HEK293 (cell line): ENCODE measurements around the gene FBXW2.

Source experiments
- CTCF ChIA-PET: fragments of 350-600 bp; formaldehyde crosslinking; extraction: SDS; loops from one replicate; lab custom pipeline; 2021; ENCODE audit warnings: antibody characterized with exemption; lab: Yijun Ruan, JAX
- POLR2A ChIA-PET: fragments of 300-600 bp; formaldehyde crosslinking; extraction: SDS; loops from one replicate; lab custom pipeline; 2020; ENCODE audit warnings: antibody characterized with exemption, inconsistent platforms; lab: Yijun Ruan, JAX
- H3K27ac ChIP-seq: fragments of 200-500 bp; sonication (Bioruptor generic); 2 replicates; pipeline ENCODE4 v1.5.1; 2014; ENCODE audit warnings: low read depth, low read length, control low read depth, inconsistent platforms; ENCODE audit errors: extremely low read depth
- H3K36me3 ChIP-seq, 2 experiments: fragments of 200-500 bp in 1 of 2; sonication (Bioruptor generic) in 1 of 2; 1 replicate in 1 of 2; 2 replicates in 1 of 2; pipeline ENCODE4 v1.5.1; 2014 to 2017; ENCODE audit warnings: inconsistent platforms in 2 of 2, low read length in 2 of 2; ENCODE audit not compliant: control insufficient read depth in 2 of 2, insufficient read depth in 1 of 2
- H3K4me1 ChIP-seq: fragments of 200-500 bp; sonication (Bioruptor generic); 2 replicates; pipeline ENCODE4 v1.5.1; 2014; ENCODE audit warnings: mild to moderate bottlenecking, low read length, inconsistent platforms; ENCODE audit not compliant: control insufficient read depth, insufficient read depth
- H3K4me3 ChIP-seq: 2 replicates; pipeline ENCODE4 v1.5.1; 2011; ENCODE audit warnings: low read depth, mild to moderate bottlenecking, control low read depth, low read length, moderate library complexity
- H3K9me3 ChIP-seq: fragments of 200-500 bp; sonication (Bioruptor generic); 2 replicates; pipeline ENCODE4 v1.5.1; 2014; ENCODE audit warnings: low read depth, low read length, inconsistent platforms; ENCODE audit not compliant: control insufficient read depth, insufficient read depth
- OVOL3 ChIP-seq: fragments of 450-650 bp; formaldehyde crosslinking; IDR thresholded peaks from 2 replicates; pipeline ENCODE4 v1.5.1; 2016; ENCODE audit warnings: missing biosample characterization, missing genetic modification characterization
- SP2 ChIP-seq: fragments of 450-650 bp; formaldehyde crosslinking; IDR thresholded peaks from 2 replicates; pipeline ENCODE4 v1.5.1; 2016; ENCODE audit warnings: missing biosample characterization, missing genetic modification characterization
- ZBTB1 ChIP-seq: fragments of 450-650 bp; formaldehyde crosslinking; IDR thresholded peaks from 2 replicates; pipeline ENCODE4 v1.5.1; 2016; ENCODE audit warnings: missing biosample characterization, missing genetic modification characterization
- ZNF155 ChIP-seq: fragments of 450-650 bp; formaldehyde crosslinking; IDR thresholded peaks from 2 replicates; pipeline ENCODE4 v1.5.1; 2016; ENCODE audit warnings: missing biosample characterization, missing genetic modification characterization
- ZNF174 ChIP-seq: fragments of 450-650 bp; formaldehyde crosslinking; IDR thresholded peaks from 2 replicates; pipeline ENCODE4 v1.5.0; 2017; ENCODE audit warnings: missing biosample characterization, mild to moderate bottlenecking, missing genetic modification characterization
- ZNF175 ChIP-seq: fragments of 450-650 bp; formaldehyde crosslinking; IDR thresholded peaks from 2 replicates; pipeline ENCODE4 v1.5.1; 2016; ENCODE audit warnings: missing biosample characterization, missing genetic modification characterization
- ZNF2 ChIP-seq: fragments of 450-650 bp; formaldehyde crosslinking; IDR thresholded peaks from 2 replicates; pipeline ENCODE4 v1.5.1; 2016; ENCODE audit warnings: missing biosample characterization, missing genetic modification characterization
- ZNF211 ChIP-seq: fragments of 450-650 bp; formaldehyde crosslinking; IDR thresholded peaks from 2 replicates; pipeline ENCODE4 v1.5.1; 2016; ENCODE audit warnings: low read depth, missing biosample characterization, missing genetic modification characterization
- ZNF24 ChIP-seq: fragments of 450-650 bp; formaldehyde crosslinking; IDR thresholded peaks from 2 replicates; pipeline ENCODE4 v1.5.1; 2016; ENCODE audit warnings: missing biosample characterization, missing genetic modification characterization
- ZNF266 ChIP-seq: fragments of 450-650 bp; formaldehyde crosslinking; IDR thresholded peaks from 2 replicates; pipeline ENCODE4 v1.5.1; 2016; ENCODE audit warnings: missing biosample characterization, missing genetic modification characterization, low read depth
- ZNF433 ChIP-seq: fragments of 450-650 bp; formaldehyde crosslinking; IDR thresholded peaks from 2 replicates; pipeline ENCODE4 v1.5.1; 2016; ENCODE audit warnings: missing biosample characterization, missing genetic modification characterization, low read depth
- ZNF629 ChIP-seq: fragments of 450-650 bp; formaldehyde crosslinking; IDR thresholded peaks from 2 replicates; pipeline ENCODE4 v1.5.1; 2017; ENCODE audit warnings: missing biosample characterization, missing genetic modification characterization
- ZNF843 ChIP-seq: fragments of 450-650 bp; formaldehyde crosslinking; IDR thresholded peaks from 2 replicates; pipeline ENCODE4 v1.5.1; 2016; ENCODE audit warnings: missing biosample characterization, missing genetic modification characterization
- ZSCAN16 ChIP-seq: fragments of 450-650 bp; formaldehyde crosslinking; IDR thresholded peaks from 2 replicates; pipeline ENCODE4 v1.5.1; 2016; ENCODE audit warnings: missing biosample characterization, missing genetic modification characterization
- TF ChIP-seq, protein P1 (sequence below): fragments of 450-650 bp; formaldehyde crosslinking; IDR thresholded peaks from 2 replicates; pipeline ENCODE4 v1.5.0; 2017; ENCODE audit warnings: missing biosample characterization, missing genetic modification characterization, borderline replicate concordance
- TF ChIP-seq, protein P2 (sequence below): fragments of 450-650 bp; formaldehyde crosslinking; IDR thresholded peaks from 2 replicates; pipeline ENCODE4 v1.5.1; 2016; ENCODE audit warnings: missing biosample characterization, missing genetic modification characterization, low read depth
- TF ChIP-seq, protein P3 (sequence below): fragments of 450-650 bp; formaldehyde crosslinking; IDR thresholded peaks from 2 replicates; pipeline ENCODE4 v1.5.1; 2016; ENCODE audit warnings: missing biosample characterization, missing genetic modification characterization
- TF ChIP-seq, protein P4 (sequence below): fragments of 450-650 bp; formaldehyde crosslinking; IDR thresholded peaks from 2 replicates; pipeline ENCODE4 v1.5.1; 2016; ENCODE audit warnings: missing biosample characterization, missing genetic modification characterization
- TF ChIP-seq, protein P5 (sequence below): fragments of 450-650 bp; formaldehyde crosslinking; IDR thresholded peaks from 2 replicates; pipeline ENCODE4 v1.5.1; 2016; ENCODE audit warnings: missing biosample characterization, missing genetic modification characterization
- TF ChIP-seq, protein P6 (sequence below): fragments of 450-650 bp; IDR thresholded peaks from 2 replicates; pipeline ENCODE4 v1.5.1; 2018; ENCODE audit warnings: missing biosample characterization, missing genetic modification characterization

FBXW2 gene

DNA sequence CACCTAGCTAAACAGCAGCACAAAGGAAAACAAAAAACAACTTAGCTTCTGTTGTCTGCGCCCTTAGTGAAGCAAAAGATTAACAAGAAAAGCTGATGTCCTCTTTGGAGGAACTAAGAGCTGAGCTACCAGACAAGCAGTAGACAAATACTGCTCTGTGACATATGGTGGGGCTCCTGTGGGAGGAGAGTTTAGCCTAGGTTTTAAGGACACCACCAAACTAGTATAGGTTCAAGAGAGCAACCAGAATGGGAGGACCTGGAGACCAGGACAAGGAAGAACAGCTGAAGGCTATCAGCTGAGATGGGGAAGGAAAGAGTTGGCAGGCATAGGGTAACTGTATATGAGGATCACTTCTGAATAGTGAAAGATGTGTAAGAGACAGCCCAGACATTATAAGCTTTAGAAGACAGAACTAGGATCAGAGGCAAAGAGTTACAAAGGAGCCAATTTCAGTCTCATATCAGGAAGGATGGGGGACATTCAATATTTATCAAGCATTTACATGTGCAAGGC is 27.2 kb downstream of the FBXW2 start:
- CTCF ChIA-PET: interaction anchor here (0.5 to 4.7 kb wide), 7 partner anchors 8 to 436 kb away, joined by 3 to 40 read pairs (median 4); no protein-coding TSS in a partner anchor
- H3K27ac ChIP-seq: no peak overlapping the region

More for the DNA sequence above, 27.2 kb downstream of the FBXW2 start:
- H3K4me1 ChIP-seq: no peaks in the 10 kb centered on the region
- no peak for TF ChIP-seq ZNF155
- no peak for TF ChIP-seq ZSCAN16 (tag by site-specific recombination)
- TF ChIP-seq, protein P1, sequence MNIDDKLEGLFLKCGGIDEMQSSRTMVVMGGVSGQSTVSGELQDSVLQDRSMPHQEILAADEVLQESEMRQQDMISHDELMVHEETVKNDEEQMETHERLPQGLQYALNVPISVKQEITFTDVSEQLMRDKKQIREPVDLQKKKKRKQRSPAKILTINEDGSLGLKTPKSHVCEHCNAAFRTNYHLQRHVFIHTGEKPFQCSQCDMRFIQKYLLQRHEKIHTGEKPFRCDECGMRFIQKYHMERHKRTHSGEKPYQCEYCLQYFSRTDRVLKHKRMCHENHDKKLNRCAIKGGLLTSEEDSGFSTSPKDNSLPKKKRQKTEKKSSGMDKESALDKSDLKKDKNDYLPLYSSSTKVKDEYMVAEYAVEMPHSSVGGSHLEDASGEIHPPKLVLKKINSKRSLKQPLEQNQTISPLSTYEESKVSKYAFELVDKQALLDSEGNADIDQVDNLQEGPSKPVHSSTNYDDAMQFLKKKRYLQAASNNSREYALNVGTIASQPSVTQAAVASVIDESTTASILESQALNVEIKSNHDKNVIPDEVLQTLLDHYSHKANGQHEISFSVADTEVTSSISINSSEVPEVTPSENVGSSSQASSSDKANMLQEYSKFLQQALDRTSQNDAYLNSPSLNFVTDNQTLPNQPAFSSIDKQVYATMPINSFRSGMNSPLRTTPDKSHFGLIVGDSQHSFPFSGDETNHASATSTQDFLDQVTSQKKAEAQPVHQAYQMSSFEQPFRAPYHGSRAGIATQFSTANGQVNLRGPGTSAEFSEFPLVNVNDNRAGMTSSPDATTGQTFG (tag by site-specific recombination): no peak
- TF ChIP-seq ZNF174 (tag by site-specific recombination): no peak
- TF ChIP-seq ZNF843: no peak
- TF ChIP-seq OVOL3 (tag by site-specific recombination): no peak
- no peak for TF ChIP-seq ZNF266 (tag by site-specific recombination)
- TF ChIP-seq ZNF24 (tag by site-specific recombination): no peak
- TF ChIP-seq ZNF175 (tag by site-specific recombination): no peak
- TF ChIP-seq ZNF433 (tag by site-specific recombination): no peak
- TF ChIP-seq, protein P2, sequence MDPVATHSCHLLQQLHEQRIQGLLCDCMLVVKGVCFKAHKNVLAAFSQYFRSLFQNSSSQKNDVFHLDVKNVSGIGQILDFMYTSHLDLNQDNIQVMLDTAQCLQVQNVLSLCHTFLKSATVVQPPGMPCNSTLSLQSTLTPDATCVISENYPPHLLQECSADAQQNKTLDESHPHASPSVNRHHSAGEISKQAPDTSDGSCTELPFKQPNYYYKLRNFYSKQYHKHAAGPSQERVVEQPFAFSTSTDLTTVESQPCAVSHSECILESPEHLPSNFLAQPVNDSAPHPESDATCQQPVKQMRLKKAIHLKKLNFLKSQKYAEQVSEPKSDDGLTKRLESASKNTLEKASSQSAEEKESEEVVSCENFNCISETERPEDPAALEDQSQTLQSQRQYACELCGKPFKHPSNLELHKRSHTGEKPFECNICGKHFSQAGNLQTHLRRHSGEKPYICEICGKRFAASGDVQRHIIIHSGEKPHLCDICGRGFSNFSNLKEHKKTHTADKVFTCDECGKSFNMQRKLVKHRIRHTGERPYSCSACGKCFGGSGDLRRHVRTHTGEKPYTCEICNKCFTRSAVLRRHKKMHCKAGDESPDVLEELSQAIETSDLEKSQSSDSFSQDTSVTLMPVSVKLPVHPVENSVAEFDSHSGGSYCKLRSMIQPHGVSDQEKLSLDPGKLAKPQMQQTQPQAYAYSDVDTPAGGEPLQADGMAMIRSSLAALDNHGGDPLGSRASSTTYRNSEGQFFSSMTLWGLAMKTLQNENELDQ (tag by site-specific recombination): no peak
- no peak for TF ChIP-seq ZBTB1 (tag by site-specific recombination)
- TF ChIP-seq, protein P3, sequence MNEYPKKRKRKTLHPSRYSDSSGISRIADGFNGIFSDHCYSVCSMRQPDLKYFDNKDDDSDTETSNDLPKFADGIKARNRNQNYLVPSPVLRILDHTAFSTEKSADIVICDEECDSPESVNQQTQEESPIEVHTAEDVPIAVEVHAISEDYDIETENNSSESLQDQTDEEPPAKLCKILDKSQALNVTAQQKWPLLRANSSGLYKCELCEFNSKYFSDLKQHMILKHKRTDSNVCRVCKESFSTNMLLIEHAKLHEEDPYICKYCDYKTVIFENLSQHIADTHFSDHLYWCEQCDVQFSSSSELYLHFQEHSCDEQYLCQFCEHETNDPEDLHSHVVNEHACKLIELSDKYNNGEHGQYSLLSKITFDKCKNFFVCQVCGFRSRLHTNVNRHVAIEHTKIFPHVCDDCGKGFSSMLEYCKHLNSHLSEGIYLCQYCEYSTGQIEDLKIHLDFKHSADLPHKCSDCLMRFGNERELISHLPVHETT (tag by site-specific recombination): no peak
- TF ChIP-seq, protein P4, sequence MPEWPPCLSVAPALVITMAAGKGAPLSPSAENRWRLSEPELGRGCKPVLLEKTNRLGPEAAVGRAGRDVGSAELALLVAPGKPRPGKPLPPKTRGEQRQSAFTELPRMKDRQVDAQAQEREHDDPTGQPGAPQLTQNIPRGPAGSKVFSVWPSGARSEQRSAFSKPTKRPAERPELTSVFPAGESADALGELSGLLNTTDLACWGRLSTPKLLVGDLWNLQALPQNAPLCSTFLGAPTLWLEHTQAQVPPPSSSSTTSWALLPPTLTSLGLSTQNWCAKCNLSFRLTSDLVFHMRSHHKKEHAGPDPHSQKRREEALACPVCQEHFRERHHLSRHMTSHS: no peak
- TF ChIP-seq SP2 (tag by site-specific recombination): no peak
- TF ChIP-seq ZNF629 (tag by site-specific recombination): no peak
- TF ChIP-seq, protein P5, sequence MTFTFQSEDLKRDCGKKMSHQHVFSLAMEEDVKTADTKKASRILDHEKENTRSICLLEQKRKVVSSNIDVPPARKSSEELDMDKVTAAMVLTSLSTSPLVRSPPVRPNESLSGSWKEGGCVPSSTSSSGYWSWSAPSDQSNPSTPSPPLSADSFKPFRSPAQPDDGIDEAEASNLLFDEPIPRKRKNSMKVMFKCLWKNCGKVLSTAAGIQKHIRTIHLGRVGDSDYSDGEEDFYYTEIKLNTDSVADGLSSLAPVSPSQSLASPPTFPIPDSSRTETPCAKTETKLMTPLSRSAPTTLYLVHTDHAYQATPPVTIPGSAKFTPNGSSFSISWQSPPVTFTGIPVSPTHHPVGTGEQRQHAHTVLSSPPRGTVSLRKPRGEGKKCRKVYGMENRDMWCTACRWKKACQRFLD (tag by site-specific recombination): no peak
- TF ChIP-seq, protein P6, sequence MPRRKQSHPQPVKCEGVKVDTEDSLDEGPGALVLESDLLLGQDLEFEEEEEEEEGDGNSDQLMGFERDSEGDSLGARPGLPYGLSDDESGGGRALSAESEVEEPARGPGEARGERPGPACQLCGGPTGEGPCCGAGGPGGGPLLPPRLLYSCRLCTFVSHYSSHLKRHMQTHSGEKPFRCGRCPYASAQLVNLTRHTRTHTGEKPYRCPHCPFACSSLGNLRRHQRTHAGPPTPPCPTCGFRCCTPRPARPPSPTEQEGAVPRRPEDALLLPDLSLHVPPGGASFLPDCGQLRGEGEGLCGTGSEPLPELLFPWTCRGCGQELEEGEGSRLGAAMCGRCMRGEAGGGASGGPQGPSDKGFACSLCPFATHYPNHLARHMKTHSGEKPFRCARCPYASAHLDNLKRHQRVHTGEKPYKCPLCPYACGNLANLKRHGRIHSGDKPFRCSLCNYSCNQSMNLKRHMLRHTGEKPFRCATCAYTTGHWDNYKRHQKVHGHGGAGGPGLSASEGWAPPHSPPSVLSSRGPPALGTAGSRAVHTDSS (tag by site-specific recombination): no peak
- TF ChIP-seq ZNF2 (tag by site-specific recombination): no peak
- no peak for TF ChIP-seq ZNF211
- H3K4me3 ChIP-seq: no peak overlapping the region
- H3K9me3 ChIP-seq: no peaks in the 10 kb centered on the region
- POLR2A ChIA-PET: interaction anchor here (0.9 kb wide), 1 partner anchor 10 kb away, joined by 3 read pairs; no protein-coding TSS in a partner anchor
- H3K36me3 ChIP-seq: peaks cover 16 to 81% of the 10 kb centered on the region in 2 experiments
